HG02623 (cell line): ENCODE results near the gene WDR62.
A peak's percentile ranks its signal among the peaks of the same experiment; 100 is the strongest.
"Not testable (repeated sequence)": the region's sequence is repeated elsewhere in the genome, so short reads cannot be mapped to it uniquely, and the experiment has no call there.

ENCODE experiments used
- ATAC-seq: cut with Tn5 transposase; IDR thresholded peaks from one replicate; pipeline ENCODE4 v1.9.1; 2021; ENCODE audit warnings: moderate library complexity; ENCODE audit not compliant: unreplicated experiment

Gene WDR62

DNA sequence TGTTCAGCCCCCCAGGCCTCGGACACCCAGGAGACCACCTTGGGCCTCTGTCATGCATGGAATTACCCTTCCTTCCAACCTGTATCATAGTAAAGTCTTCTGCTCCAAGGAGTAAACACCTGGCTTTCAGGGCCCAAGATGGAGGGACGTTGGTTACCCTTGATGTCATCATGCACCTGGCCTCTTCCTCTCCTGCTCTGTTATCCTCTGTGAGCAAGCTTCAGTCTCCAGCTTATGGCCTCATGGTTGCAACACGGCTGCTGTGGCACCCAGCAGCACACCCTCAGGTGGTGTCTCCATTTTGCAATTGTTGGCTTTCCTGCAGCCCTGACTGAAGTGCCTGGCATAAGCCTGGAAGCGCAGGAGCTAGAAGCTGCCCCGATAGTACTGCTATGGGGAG, 52.3 kb downstream of the WDR62 start:
- no peak for ATAC-seq

DNA sequence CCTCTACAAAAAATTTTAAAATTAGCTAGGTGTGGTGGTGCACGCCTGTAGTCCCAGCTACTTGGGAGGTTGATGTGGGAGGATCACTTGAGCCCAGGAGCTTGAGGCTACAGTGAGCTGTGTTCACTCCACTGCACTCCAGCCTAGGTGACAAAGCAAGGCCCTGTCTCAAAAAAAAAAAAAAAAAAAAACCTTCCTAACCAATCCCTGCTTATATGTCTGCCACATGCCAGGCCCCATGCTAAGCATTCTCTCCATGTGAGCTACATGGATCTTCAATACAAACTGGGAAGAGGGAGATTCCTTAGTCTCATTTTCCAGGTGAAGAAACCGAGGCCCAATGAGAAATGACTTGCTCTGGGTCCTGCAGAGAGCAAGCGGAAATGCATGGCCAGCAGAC, 54.0 kb downstream of the WDR62 start:
- no peak for ATAC-seq

DNA sequence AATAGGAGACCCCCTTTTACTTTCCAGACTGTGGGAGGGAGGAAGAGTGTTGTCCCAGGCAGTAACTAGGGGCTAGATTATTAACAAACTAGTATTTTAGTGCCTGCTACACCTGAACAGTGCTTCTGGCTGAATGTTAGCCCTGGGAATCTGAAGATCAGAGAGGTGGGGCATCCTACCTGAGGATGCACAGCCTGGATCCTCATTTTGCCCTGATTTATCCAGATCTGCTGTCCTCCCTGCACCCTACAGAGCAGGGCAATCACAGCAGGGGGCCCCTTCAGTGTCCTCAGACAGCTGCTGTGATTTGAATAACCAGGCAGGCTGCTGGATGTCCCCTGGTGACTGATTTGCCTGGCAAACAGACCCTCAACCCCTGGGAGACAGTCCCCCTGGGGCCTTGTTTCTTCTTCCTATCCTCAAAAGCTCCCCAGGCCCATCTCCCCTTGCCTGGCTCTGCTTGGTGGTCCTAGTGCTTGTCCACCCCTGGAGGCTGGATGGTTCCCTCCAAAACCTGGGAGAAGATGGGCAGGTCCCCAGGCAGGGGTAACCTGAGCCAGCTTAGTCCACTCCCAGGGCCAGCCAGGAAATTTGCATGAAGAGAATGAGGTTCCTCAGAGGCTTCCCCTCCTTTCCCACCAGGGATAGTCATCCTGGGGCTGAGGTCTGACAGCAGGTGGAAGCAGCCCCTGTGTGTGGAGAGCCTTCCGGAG, 55.9 kb downstream of the WDR62 start, which contains the start of gene OVOL3:
Gene OVOL3 (plus strand): TSS at position 657 of the 713 bp plus-strand sequence. CDS start 60 bp downstream, outside the sequence.
- ATAC-seq: no peak

DNA sequence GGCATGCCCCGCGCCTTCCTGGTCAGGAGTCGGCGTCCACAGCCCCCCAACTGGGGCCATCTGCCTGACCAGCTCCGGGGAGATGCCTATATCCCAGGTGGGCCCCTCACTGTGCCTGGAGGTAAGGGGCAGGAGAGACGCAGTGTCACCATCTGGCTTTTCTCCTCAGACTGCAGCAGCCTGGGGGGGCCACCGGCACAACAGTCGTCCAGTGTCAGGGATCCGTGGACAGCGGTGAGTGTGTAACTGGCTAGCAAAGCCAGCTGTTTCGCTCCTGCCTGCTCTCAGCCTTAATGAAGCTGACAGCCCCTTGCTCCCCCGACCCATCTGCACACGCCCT, 56.5 kb downstream of the WDR62 start:
- no peak for ATAC-seq

DNA sequence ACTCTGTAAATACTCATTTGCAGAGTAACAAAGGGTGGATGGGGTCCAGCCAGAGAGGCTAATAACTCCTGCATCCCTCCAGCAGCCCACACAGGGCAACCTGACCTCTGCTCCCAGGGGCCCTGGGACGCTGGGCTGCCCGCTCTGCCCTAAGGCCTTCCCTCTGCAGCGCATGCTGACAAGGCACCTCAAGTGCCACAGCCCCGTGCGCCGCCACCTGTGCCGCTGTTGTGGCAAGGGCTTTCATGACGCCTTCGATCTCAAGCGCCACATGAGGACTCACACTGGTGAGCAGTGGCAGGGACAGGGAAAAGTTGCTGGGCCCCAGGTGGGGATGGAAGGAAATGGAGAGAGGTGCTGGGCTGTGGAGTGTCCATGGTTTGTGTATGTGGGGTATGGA, 58.0 kb downstream of the WDR62 start:
- no peak for ATAC-seq

DNA sequence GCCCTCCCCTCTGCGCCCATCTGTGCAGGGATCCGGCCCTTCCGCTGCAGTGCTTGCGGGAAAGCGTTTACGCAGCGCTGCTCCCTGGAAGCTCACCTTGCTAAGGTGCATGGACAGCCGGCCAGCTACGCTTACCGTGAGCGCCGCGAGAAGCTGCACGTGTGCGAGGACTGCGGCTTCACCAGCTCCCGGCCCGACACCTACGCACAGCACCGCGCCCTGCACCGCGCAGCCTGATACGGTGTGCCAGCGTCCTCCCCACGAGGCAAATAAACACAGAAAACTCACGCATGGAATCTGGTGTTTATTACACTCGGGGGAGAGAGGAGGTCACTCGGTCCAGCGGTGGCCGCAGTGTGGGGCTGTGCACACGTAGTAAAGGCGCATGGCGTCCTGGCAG, 58.7 kb downstream of the WDR62 start:
- no peak for ATAC-seq

DNA sequence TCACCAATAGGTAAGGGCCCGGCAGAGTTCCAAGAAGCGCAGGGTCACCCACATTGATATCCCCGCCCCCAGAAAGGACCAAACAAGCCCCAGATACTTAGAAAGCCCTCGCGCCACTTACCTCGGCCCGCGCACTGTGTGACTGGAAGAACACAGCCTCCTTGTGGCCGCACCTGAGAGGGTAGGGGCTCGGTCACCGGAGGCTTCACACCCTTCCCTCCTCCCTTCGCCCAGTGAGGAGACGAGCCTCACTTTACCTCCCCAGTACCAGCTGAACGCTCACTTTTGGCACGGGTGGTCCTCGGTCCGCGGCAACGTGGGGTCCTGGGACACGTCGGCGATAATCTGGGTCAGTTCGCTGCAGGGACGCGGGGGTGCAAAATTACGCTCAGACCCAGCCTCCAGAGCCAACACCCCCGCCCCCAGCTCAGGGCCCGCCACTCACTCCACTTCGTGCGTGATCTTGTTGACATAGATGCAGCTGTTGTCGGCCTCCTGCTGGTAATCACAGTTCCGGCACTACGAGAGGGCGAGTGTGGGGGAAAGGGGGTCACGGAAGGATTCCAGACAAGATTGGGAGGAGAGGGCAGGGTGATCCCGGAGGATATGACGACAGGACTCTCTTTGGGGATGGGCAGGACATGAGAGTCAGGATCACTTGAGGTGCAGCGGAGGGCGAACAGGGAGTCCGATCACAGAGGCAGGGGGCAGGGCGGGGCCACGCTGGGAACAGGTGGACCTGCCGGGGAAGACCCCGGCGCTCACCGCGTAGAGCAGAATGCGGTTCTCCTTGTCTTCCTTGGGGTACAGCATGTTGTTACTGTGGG, 59.4 kb downstream of the WDR62 start:
- no peak for ATAC-seq

DNA sequence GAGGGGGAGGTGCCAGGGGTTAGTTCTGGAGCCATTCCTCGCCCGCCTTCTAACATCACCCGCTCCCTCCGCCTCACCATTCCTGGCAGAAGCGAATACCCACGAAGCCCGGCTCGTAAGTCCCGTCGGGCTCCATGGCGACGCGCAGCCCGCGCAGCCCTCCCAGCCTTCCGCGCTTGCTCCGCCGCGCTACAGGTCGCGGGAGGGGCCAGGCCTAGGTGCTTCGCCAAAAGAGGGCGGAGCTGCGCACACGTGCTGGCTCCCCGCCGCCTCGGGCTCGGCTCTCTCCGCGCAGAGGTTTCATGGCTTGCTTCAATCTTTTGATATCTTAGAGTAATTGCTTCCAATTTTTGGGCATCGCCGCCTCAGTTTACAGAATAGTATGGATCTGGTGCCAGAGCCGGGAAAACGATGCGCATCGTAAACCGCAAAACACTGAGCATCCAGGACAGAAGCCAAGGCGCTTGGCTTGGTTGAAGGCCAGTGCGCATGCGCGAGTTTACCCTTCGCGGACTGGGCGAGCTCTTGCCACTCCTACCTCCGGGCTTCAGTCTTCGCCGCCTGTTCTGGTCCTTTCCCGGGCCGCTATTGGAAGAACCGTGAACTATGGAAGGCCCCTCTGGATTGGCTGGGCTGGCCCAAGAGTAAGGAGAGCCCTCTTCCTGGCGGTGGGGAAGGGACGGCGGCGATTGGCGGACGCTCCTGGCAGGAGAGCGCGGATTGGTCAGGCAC, 60.2 kb downstream of the WDR62 start, which contains the start of gene POLR2I:
Gene POLR2I (minus strand): TSS at position 155 of the 732 bp plus-strand sequence. CDS start 19 bp downstream, at position 136.
- ATAC-seq: peak; percentile 81

DNA sequence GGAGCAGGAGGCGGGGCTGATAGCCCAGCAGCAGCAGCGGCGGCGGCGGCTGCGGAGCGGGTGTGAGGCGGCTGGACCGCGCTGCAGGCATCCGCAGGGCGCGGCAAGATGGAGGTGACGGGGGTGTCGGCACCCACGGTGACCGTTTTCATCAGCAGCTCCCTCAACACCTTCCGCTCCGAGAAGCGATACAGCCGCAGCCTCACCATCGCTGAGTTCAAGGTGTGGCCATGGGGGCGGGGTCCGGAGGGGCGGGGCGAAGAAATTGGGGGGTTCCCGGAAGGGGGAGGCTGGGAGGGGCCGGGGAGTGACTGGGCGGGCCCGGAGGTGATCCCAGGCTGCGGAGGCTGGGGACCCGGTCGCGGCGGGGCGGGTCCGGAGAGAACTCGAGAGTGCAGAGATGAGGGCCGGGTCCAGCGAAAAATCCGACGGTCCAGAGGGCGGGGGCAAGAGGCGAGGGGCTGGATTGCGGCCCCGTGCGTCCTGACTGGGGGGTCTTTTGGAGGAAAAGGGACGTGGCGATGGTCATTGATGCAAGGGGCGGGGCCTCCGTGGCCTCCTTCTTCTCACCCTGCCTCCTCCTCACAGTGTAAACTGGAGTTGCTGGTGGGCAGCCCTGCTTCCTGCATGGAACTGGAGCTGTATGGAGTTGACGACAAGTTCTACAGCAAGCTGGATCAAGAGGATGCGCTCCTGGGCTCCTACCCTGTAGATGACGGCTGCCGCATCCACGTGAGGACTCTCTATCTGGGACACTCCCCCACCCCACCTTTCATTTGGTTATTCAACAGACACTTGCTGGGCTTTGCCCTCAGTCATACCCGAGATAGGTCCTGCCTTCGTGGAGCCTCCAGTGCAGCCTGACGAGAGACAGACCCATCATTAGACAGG, 61.0 kb downstream of the WDR62 start, which contains the start of gene TBCB:
Gene TBCB (plus strand): TSS at position 16 of the 891 bp plus-strand sequence. CDS start 93 bp downstream, at position 109.
- peak; percentile 27 for ATAC-seq

DNA sequence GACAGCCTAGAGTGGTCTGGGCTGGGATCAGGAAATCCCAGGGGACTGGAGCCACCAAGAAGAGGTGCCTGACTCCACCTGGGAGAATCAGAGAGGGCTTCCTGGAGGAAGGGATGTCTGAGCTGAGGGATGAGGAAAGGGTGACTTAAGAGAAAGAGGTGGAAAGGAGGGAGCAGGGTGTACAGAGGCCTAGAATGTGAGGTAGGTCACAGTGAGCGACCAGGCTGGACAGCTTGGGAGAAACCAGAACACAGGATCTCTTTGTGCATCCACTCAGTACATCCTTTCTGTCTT, 61.6 kb downstream of the WDR62 start:
- ATAC-seq: no peak

DNA sequence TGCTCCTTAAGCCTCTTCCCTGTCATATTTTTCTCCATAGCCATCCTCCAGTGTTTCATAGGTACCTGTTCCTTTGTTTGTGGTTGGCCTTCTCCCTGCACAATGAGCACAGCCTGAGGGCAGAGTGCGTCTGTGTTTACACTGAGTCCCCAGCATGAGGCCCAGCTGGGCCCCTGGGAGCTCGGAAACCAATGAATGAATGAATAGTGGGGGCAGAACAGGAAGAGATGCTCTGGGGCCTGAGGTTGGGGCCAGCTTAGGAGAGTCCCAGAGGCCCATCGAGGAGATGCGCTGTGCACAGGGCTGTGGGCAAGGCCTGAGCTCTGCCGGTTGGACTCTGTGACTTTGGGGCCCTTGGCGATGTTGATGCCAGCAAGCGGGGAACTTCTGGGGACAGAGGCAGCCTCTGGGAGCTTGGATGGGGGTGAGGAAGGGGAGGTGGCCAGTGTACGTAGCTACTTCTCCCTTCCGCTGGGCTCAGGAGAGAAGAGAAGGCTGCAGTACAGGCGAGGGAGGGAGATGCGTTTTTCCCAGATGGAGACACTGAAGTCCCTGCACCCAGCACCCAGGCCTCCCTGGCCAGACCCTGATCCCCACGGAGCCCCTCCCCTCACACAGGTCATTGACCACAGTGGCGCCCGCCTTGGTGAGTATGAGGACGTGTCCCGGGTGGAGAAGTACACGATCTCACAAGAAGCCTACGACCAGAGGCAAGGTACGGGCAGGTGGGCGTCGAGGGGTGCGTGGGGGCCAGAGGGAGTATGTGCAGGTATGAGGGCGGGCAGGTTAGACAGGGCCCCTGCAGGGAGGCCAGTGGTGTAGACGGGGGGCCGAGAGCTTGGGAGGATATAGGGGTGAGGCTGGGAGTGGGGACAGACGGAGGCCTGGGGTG, 65.6 kb downstream of the WDR62 start:
- ATAC-seq: no peak

DNA sequence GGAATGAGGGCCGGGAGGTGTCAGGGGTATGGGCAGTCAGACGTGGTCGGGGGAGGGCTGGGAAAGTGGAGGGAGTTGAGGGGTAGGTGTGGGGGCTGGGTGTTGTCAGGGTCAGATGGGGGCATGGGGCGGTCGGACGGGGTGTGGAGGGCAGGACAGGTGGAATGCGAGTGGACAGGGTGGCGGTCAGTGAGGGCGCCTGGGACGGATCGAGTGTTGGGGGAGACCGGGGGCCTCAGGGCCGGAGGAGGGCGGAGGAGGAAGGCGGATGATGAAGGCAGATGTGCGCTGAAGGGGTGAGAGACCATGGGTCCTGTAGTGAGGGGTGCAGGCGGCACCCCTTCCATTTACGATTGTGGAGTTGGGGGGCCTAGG, 66.3 kb downstream of the WDR62 start:
- ATAC-seq: no peak

DNA sequence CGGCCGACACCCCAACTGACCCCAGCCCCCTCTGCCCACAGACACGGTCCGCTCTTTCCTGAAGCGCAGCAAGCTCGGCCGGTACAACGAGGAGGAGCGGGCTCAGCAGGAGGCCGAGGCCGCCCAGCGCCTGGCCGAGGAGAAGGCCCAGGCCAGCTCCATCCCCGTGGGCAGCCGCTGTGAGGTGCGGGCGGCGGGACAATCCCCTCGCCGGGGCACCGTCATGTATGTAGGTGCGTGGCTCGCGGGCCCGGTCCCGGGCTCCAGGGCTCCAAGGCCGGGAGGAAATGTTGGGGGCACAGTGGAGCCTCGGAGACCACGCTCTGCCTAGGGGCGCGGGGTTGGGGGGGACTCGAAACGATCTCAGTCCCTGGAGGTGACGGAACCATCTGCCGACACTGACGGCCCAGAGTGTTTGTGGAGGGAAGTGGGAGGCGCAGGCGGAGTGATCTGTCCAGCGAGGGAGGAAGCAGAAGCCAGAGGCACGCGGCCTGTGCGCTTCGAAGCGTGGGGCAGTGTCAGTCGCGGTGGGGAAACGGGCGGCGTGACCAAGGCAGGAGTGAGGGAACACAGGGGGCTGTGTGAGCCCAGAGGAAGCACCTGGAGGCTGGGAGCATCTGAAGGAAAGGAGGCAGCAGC, 66.9 kb downstream of the WDR62 start:
- ATAC-seq: no peak

DNA sequence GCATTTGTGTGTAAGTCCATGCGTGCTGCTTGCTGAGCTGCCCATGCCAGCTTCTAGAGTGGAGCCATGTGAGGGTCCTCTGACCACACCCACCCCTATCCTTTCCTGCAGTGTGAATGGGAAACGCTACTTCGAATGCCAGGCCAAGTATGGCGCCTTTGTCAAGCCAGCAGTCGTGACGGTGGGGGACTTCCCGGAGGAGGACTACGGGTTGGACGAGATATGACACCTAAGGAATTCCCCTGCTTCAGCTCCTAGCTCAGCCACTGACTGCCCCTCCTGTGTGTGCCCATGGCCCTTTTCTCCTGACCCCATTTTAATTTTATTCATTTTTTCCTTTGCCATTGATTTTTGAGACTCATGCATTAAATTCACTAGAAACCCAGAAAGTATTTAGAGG, 70.9 kb downstream of the WDR62 start:
- ATAC-seq: no peak

DNA sequence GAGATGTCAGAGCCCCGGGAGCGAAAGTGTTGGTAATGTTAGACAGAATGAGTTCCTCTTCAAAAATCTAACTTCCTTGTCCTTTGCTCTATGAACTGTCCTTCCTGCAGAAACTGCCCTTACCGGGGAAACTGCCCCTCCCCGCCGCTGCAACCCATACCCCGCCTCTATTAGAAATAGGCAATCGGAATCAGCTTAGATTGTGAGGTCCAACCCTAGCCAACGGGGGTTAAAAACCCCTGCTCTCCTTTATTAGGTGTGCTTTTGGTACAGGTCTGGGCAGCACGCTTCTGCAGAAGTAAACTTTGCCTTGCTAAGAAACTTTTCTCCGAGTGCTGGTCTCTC, 73.7 kb downstream of the WDR62 start:
- ATAC-seq: no peak

DNA sequence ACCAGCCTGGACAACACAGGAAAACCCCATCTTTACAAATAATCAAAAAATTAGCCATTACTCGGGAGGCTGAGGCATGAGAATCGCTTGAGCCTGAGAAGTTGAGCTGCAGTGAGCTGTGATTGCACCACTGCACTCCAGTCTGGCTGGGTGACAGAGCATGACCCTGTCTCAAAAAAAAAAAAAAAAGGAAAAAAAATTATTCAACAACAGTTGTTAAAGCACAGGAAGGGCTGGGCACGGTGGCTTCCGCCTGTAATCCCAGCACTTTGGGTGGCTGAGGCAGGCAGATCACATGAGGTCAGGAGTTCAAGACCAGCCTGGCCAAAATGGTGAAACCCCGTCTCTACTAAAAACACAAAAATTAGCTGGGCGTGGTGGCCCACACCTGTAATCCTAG, 76.5 kb downstream of the WDR62 start:
- ATAC-seq: not testable (repeated sequence)

DNA sequence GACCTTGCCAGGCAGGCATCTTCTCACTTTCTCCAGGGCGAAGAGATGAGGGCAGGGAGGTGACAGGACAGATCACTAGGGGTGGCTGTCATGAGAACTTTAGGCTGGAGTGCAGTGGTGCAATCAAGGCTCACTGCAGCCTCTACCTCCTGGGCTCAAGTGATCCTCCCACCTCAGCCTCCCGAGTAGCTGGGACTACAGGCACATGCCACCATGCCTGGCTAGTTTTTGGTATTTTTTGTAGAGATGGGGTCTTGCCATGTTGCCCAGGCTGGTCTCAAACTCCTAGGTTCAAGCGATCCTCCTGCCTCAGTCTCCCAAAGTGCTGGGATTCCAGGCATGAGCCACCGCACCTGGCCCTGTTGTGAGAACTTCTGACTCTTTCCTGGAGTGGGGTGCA, 80.2 kb downstream of the WDR62 start:
- ATAC-seq: not testable (repeated sequence)

DNA sequence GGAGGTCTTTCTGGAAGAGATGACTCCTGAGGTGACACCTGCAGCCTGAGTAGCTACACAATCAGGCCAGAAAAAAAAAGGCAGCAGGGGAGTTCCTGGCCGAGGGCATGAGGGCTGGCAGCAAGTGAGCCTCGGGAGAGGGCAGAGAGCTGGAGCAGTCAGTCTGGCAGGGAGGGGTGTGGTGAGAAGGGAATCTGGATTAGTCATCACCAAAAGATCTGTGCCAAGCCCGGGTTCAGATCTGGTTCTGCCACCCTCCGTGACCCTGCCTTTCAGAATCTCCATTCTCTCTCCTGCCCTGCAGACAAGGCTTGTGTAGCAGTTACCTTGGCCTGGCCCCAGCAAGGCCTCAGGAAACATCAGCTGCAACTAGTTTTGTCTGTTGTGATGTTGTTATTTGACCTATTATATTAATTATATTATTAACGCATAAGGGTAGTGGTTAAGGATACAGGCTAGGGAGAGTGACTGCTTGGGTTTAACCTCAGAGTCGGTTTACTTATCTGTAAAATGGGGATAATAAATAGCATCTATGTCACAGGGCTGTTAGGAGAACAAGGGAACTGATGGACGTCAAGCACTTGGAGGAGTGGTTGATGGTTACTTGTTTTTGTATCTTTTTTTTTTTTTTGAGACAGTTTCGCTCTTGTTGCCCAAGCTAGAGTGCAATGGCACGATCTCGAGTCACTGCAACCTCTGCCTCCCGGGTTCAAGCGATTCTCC, 82.4 kb downstream of the WDR62 start:
- ATAC-seq: no peak

DNA sequence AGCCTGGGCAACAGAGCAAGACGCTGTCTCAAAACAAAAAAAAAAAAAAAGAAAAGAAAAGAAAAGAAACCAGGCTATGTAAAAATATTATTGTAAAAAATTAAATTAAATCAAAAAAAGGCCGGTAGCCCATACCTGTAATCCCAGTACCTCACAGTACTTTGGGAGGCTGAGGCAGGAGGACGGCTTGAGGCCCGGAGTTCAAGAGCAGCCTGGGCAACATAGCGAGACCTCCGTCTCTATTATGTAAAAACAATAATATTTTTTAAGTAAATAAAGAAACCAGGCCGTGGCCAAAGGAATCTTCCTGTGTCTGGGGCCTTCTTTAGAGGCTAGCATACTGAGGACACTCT, 84.4 kb downstream of the WDR62 start:
- ATAC-seq: no peak
